HepG2 (cell line): ENCODE data around the gene DPYD.

ENCODE experiments used
- BRCA1 ChIP-seq: sonication (generic); formaldehyde crosslinking; IDR thresholded peaks from 2 replicates; pipeline ENCODE4 v1.4.0; 2020; ENCODE audit warnings: missing genetic modification reagents
- ZBTB1 ChIP-seq: sonication (generic); formaldehyde crosslinking; IDR thresholded peaks from 2 replicates; pipeline ENCODE4 v1.4.0; 2020; ENCODE audit warnings: missing genetic modification reagents, borderline replicate concordance
- ZNF451 ChIP-seq: sonication (generic); formaldehyde crosslinking; IDR thresholded peaks from 2 replicates; pipeline ENCODE4 v1.5.0; 2020; ENCODE audit warnings: mild to moderate bottlenecking, missing genetic modification reagents
- TF ChIP-seq, protein P1 (sequence below): fragments of 450-650 bp; IDR thresholded peaks from 2 replicates; pipeline ENCODE4 v1.6.1; 2016
- TF ChIP-seq, protein P2 (sequence below), 2 experiments: IDR thresholded peaks; 2 replicates each; pipeline ENCODE4 v1.6.1; 2011 to 2012; ENCODE audit warnings: low read length in 2 of 2, borderline replicate concordance in 1 of 2, low read depth in 1 of 2, mild to moderate bottlenecking in 1 of 2, moderate library complexity in 1 of 2
- TF ChIP-seq, protein P3 (sequence below): sonication (generic); formaldehyde crosslinking; IDR thresholded peaks from 2 replicates; pipeline ENCODE4 v1.5.0; 2020; ENCODE audit warnings: mild to moderate bottlenecking, missing genetic modification reagents, moderate library complexity

DNA sequence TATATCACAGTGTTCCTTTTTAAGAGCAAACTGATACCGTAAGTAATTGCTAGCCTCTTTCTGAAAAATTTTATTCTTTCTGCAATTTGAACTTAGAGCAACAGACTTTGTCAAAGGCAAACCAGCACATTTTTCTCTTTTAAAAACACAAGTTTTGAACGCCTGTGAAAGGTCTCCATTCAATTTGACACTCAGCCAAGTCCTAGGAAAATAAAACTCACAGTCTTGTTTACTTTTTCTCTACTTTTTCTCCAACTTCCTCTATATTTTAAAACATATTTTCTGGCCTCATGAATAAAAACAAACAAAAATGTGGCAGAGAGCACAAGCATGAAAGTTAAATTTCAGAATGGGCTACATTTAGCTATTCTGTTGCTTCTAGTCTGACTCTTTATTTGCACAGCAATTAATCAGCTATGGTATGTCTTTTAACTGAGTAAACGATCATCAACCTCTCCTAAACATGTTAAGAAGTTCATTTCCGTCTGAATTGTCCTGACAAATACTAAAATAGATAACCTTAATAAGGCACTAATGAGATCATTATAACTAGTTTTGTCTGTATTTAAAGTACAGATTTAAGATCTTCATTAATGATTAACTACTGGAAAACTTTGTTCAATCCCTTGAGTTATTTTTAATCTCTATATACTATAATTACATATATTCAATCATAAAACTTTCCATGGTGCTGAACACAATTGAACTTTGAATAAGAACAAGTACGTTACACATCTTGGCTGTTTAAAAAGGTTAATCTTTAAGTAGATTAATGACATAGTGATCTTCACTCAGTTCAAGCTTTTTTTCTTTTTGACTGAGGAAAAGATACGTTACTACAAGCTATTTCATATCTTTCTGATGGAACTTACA, 648.7 kb downstream of the DPYD start:
- TF ChIP-seq ZNF451 (CRISPR knock-in tag) = no peak
- TF ChIP-seq, protein P1, sequence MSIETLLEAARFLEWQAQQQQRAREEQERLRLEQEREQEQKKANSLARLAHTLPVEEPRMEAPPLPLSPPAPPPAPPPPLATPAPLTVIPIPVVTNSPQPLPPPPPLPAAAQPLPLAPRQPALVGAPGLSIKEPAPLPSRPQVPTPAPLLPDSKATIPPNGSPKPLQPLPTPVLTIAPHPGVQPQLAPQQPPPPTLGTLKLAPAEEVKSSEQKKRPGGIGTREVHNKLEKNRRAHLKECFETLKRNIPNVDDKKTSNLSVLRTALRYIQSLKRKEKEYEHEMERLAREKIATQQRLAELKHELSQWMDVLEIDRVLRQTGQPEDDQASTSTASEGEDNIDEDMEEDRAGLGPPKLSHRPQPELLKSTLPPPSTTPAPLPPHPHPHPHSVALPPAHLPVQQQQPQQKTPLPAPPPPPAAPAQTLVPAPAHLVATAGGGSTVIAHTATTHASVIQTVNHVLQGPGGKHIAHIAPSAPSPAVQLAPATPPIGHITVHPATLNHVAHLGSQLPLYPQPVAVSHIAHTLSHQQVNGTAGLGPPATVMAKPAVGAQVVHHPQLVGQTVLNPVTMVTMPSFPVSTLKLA = no peak
- TF ChIP-seq, protein P2, sequence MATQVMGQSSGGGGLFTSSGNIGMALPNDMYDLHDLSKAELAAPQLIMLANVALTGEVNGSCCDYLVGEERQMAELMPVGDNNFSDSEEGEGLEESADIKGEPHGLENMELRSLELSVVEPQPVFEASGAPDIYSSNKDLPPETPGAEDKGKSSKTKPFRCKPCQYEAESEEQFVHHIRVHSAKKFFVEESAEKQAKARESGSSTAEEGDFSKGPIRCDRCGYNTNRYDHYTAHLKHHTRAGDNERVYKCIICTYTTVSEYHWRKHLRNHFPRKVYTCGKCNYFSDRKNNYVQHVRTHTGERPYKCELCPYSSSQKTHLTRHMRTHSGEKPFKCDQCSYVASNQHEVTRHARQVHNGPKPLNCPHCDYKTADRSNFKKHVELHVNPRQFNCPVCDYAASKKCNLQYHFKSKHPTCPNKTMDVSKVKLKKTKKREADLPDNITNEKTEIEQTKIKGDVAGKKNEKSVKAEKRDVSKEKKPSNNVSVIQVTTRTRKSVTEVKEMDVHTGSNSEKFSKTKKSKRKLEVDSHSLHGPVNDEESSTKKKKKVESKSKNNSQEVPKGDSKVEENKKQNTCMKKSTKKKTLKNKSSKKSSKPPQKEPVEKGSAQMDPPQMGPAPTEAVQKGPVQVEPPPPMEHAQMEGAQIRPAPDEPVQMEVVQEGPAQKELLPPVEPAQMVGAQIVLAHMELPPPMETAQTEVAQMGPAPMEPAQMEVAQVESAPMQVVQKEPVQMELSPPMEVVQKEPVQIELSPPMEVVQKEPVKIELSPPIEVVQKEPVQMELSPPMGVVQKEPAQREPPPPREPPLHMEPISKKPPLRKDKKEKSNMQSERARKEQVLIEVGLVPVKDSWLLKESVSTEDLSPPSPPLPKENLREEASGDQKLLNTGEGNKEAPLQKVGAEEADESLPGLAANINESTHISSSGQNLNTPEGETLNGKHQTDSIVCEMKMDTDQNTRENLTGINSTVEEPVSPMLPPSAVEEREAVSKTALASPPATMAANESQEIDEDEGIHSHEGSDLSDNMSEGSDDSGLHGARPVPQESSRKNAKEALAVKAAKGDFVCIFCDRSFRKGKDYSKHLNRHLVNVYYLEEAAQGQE (IDR thresholded peaks at IDR 0.05; ENCODE audit: borderline replicate concordance in 1 of 2, low read depth in 1 of 2, low read length in 2 of 2) = no peak
- no peak for TF ChIP-seq BRCA1 (CRISPR knock-in tag)
- TF ChIP-seq, protein P3, sequence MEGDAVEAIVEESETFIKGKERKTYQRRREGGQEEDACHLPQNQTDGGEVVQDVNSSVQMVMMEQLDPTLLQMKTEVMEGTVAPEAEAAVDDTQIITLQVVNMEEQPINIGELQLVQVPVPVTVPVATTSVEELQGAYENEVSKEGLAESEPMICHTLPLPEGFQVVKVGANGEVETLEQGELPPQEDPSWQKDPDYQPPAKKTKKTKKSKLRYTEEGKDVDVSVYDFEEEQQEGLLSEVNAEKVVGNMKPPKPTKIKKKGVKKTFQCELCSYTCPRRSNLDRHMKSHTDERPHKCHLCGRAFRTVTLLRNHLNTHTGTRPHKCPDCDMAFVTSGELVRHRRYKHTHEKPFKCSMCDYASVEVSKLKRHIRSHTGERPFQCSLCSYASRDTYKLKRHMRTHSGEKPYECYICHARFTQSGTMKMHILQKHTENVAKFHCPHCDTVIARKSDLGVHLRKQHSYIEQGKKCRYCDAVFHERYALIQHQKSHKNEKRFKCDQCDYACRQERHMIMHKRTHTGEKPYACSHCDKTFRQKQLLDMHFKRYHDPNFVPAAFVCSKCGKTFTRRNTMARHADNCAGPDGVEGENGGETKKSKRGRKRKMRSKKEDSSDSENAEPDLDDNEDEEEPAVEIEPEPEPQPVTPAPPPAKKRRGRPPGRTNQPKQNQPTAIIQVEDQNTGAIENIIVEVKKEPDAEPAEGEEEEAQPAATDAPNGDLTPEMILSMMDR = no peak
- no peak for TF ChIP-seq ZBTB1 (CRISPR knock-in tag)
